Activated CD4-positive, alpha-beta T cell treated with anti-CD3 and anti-CD28 coated beads for 24 hours (primary cell): ENCODE measurements around the gene CRYGC.
"Not testable (repeated sequence)": the region's sequence is repeated elsewhere in the genome, so short reads cannot be mapped to it uniquely, and the experiment has no call there.

ENCODE experiments used
- DNase-seq, 2 donors: peaks; one replicate each; pipeline ENCODE4 v3.0.0-alpha.2; 2020; ENCODE audit warnings: low read depth in 2 of 2

Gene CRYGC

GRCh38 chr2:208129744-208130711 lies at the start of gene CRYGC:
Gene CRYGC (minus strand): TSS chr2:208129828. CDS start chr2:208129792, 36 bp downstream.
- no peak for DNase-seq

- no peak for DNase-seq
These were observed 49.5 kb upstream of the CRYGC start for GRCh38 chr2:208179028-208179609.

GRCh38 chr2:208175840-208176153 lies 46.2 kb upstream of the CRYGC start:
- no peak for DNase-seq

- DNase-seq = peak; percentile 44 to 51
These were observed 45.6 kb upstream of the CRYGC start for GRCh38 chr2:208175069-208175839.

- DNase-seq = no peak
These were observed 44.5 kb upstream of the CRYGC start for GRCh38 chr2:208174144-208174543.

- no peak for DNase-seq
These were observed 42.5 kb upstream of the CRYGC start for GRCh38 chr2:208172125-208172524.

- DNase-seq = no peak
These were observed 35.5 kb upstream of the CRYGC start for GRCh38 chr2:208164951-208165755.

- DNase-seq = no peak
These were observed 33.9 kb upstream of the CRYGC start, which contains the start of gene CRYGA for GRCh38 chr2:208163489-208163888. Gene CRYGA (minus strand): TSS chr2:208163589. CDS start chr2:208163556, 33 bp downstream.

- DNase-seq = no peak
These were observed 26.8 kb upstream of the CRYGC start for GRCh38 chr2:208156439-208156838.

- no peak for DNase-seq
These were observed 23.5 kb upstream of the CRYGC start for GRCh38 chr2:208153156-208153555.

- DNase-seq = no peak
These were observed 21.3 kb upstream of the CRYGC start for GRCh38 chr2:208150956-208151355.

GRCh38 chr2:208150094-208150493 lies 20.5 kb upstream of the CRYGC start:
- DNase-seq = no peak

GRCh38 chr2:208148803-208149202 lies 19.2 kb upstream of the CRYGC start:
- DNase-seq = no peak

GRCh38 chr2:208147759-208148158 lies 18.1 kb upstream of the CRYGC start:
- DNase-seq = no peak

GRCh38 chr2:208147008-208147407 lies 17.4 kb upstream of the CRYGC start:
- no peak for DNase-seq

- DNase-seq = no peak
These were observed 16.4 kb upstream of the CRYGC start, which contains the start of gene CRYGB for GRCh38 chr2:208146006-208146405. Gene CRYGB (minus strand): TSS chr2:208146158. CDS start chr2:208146120, 38 bp downstream.

GRCh38 chr2:208142925-208143799 lies 13.5 kb upstream of the CRYGC start:
- no peak for DNase-seq

GRCh38 chr2:208142240-208142924 lies 12.8 kb upstream of the CRYGC start:
- no peak for DNase-seq

GRCh38 chr2:208139447-208139846 lies 9.8 kb upstream of the CRYGC start:
- no peak for DNase-seq

GRCh38 chr2:208138334-208138733 lies 8.7 kb upstream of the CRYGC start:
- DNase-seq = not testable (repeated sequence)
